Endothelial cell of umbilical vein (primary cell): Measurements from ENCODE around the gene HMCN1.

ENCODE experiments used
- EZH2 ChIP-seq: IDR thresholded peaks from 2 replicates; pipeline ENCODE4 v1.6.1; 2012; ENCODE audit warnings: borderline replicate concordance, low read depth, mild to moderate bottlenecking, moderate library complexity, low read length, inconsistent platforms; ENCODE audit not compliant: severe bottlenecking
- FOS ChIP-seq: IDR thresholded peaks from 2 replicates; pipeline ENCODE4 v1.6.1; 2011; ENCODE audit warnings: mild to moderate bottlenecking, low read length, moderate library complexity, borderline replicate concordance; ENCODE audit not compliant: insufficient read depth
- GATA2 ChIP-seq: IDR thresholded peaks from 2 replicates; pipeline ENCODE4 v1.7.0; 2011; ENCODE audit warnings: low read depth, mild to moderate bottlenecking, moderate library complexity, mixed read lengths, low read length; ENCODE audit not compliant: insufficient read length, insufficient read depth
- JUN ChIP-seq: IDR thresholded peaks from 2 replicates; pipeline ENCODE4 v1.6.1; 2011; ENCODE audit warnings: borderline replicate concordance, low read depth; ENCODE audit not compliant: insufficient read length, insufficient read depth
- MYC ChIP-seq: IDR thresholded peaks from one replicate; pipeline ENCODE4 v1.6.1; 2011; ENCODE audit warnings: mild to moderate bottlenecking, low read depth, low read length
- POLR2A ChIP-seq: IDR thresholded peaks from 2 replicates; pipeline ENCODE4 v1.6.1; 2012; ENCODE audit warnings: low read depth, mild to moderate bottlenecking, control low read depth, low read length
- POLR2AphosphoS5 ChIP-seq: IDR thresholded peaks from 2 replicates; pipeline ENCODE4 v1.6.1; 2012; ENCODE audit warnings: low read depth, mild to moderate bottlenecking, control low read depth, low read length, moderate library complexity; ENCODE audit not compliant: insufficient read depth
- TF ChIP-seq, protein P1 (sequence below), 2 donors: IDR thresholded peaks; 1 replicate in 1 of 2; 2 replicates in 1 of 2; pipeline ENCODE4 v1.5.1; 2011; ENCODE audit warnings: low read length in 2 of 2, mild to moderate bottlenecking in 2 of 2, moderate library complexity in 2 of 2, control low read depth in 1 of 2, inconsistent platforms in 1 of 2, low read depth in 1 of 2; ENCODE audit not compliant: insufficient read depth in 1 of 2; ENCODE audit errors: extremely low read depth in 1 of 2
- TF ChIP-seq, protein P2 (sequence below): IDR thresholded peaks from 2 replicates; pipeline ENCODE4 v1.6.1; 2011; ENCODE audit not compliant: insufficient read depth, insufficient read length

GRCh38 chr1:185732951-185733350 is 1.2 kb upstream of the HMCN1 start:
- TF ChIP-seq POLR2A: no peak
- TF ChIP-seq, protein P1, sequence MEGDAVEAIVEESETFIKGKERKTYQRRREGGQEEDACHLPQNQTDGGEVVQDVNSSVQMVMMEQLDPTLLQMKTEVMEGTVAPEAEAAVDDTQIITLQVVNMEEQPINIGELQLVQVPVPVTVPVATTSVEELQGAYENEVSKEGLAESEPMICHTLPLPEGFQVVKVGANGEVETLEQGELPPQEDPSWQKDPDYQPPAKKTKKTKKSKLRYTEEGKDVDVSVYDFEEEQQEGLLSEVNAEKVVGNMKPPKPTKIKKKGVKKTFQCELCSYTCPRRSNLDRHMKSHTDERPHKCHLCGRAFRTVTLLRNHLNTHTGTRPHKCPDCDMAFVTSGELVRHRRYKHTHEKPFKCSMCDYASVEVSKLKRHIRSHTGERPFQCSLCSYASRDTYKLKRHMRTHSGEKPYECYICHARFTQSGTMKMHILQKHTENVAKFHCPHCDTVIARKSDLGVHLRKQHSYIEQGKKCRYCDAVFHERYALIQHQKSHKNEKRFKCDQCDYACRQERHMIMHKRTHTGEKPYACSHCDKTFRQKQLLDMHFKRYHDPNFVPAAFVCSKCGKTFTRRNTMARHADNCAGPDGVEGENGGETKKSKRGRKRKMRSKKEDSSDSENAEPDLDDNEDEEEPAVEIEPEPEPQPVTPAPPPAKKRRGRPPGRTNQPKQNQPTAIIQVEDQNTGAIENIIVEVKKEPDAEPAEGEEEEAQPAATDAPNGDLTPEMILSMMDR (IDR thresholded peaks at IDR 0.05; ENCODE audit: extremely low read depth in 1 of 2, insufficient read depth in 1 of 2, low read depth in 1 of 2, low read length in 2 of 2): no peak
- TF ChIP-seq EZH2: no peak
- TF ChIP-seq GATA2: no peak
- no peak for TF ChIP-seq MYC
- TF ChIP-seq, protein P2, sequence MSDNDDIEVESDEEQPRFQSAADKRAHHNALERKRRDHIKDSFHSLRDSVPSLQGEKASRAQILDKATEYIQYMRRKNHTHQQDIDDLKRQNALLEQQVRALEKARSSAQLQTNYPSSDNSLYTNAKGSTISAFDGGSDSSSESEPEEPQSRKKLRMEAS: no peak
- no peak for TF ChIP-seq POLR2AphosphoS5
- no peak for TF ChIP-seq JUN
- TF ChIP-seq FOS: no peak
